Measurements from ENCODE around the gene RANBP10. TPM values are rescaled to one million over a fixed set of nuclear protein-coding genes. Genes with fewer than 3 reads are reported as not detected.

The RANBP10 gene
- total and polyA plus RNA-seq, 10 of the 15 experiments (the other 5 are each of a cell fraction or from before 2014, with no cell fraction given): 1.2 to 20.4 (median 10.8) TPM

DNA sequence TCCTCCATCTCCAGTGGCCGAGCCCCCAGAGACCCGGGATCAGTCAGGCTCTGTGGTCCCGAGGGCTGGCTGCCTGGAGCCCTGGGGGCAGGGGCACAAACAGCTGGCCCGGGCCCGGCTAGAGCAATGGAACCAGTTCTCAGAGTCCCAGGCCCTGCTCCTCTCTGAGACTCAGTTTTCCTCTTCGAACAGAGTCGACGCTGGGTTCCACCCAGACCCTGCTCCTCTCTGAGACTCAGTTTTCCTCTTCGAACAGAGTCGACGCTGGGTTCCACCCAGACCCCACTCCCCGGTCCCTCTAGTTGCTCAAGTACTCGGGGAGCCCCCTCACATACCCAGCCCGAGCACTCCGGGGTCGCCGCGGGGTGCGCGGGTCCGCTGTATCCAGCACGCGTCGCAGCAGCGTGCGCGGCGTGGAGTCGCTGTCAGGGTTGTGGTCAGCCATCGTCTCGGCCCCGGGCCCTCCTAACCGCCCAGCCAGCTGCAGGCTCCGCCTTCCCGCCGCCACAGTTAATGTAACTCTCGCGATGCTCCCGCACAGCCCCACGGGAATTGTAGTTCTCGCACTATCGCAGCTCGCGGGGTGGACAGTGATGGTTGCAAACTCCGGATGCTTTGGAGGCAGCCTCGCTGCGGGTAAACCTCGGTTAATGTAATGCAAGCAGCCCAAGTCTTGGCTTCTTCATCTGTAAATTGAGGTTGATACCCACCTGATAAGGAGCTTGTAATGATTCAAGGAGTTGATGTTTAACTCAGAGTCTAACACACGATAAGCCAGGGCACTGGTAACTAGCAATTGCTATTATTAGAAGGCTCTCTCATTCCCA is 27.3 kb upstream of the RANBP10 start (continued):
- TF ChIP-seq IRF5 (IDR thresholded peaks at IDR 0.05; ENCODE audit: borderline replicate concordance): peak; percentile 77
- TF ChIP-seq NBN (IDR thresholded peaks at IDR 0.05): peak; percentile 35; the same call in 1 of the 2 replicates
- TF ChIP-seq, protein P1, sequence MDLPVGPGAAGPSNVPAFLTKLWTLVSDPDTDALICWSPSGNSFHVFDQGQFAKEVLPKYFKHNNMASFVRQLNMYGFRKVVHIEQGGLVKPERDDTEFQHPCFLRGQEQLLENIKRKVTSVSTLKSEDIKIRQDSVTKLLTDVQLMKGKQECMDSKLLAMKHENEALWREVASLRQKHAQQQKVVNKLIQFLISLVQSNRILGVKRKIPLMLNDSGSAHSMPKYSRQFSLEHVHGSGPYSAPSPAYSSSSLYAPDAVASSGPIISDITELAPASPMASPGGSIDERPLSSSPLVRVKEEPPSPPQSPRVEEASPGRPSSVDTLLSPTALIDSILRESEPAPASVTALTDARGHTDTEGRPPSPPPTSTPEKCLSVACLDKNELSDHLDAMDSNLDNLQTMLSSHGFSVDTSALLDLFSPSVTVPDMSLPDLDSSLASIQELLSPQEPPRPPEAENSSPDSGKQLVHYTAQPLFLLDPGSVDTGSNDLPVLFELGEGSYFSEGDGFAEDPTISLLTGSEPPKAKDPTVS (IDR thresholded peaks at IDR 0.05; ENCODE audit: low read depth, low read length): no peak
- TF ChIP-seq TCF7 (IDR thresholded peaks at IDR 0.05; ENCODE audit: borderline replicate concordance): no peak
- TF ChIP-seq SPI1 (IDR thresholded peaks at IDR 0.05; ENCODE audit: borderline replicate concordance, insufficient read depth, low read depth, low read length): no peak
- peak; percentile 42; the same call in 1 of the 2 replicates for TF ChIP-seq ZSCAN29 (IDR thresholded peaks at IDR 0.05)
- TF ChIP-seq MEF2B (IDR thresholded peaks at IDR 0.05; ENCODE audit: partially characterized antibody, poor library complexity, severe bottlenecking): no peak
- peak; percentile 70; the same call in 1 of the 2 replicates for TF ChIP-seq BACH1 (IDR thresholded peaks at IDR 0.05; ENCODE audit: borderline replicate concordance)
- TF ChIP-seq FOS (IDR thresholded peaks at IDR 0.05; ENCODE audit: borderline replicate concordance, extremely low read depth, insufficient read length): no peak
- peak; percentile 58; the same call in 1 of the 2 replicates for TF ChIP-seq MYB (IDR thresholded peaks at IDR 0.05; ENCODE audit: borderline replicate concordance, low read depth, low read length)
- no peak for TF ChIP-seq EED (IDR thresholded peaks at IDR 0.05; ENCODE audit: low read depth)
- no peak for TF ChIP-seq NFYA (IDR thresholded peaks at IDR 0.05; ENCODE audit: borderline replicate concordance, low read depth, low read length)
- TF ChIP-seq SMAD1 (IDR thresholded peaks at IDR 0.05; ENCODE audit: low read depth, partially characterized antibody): no peak
- TF ChIP-seq, protein P2, sequence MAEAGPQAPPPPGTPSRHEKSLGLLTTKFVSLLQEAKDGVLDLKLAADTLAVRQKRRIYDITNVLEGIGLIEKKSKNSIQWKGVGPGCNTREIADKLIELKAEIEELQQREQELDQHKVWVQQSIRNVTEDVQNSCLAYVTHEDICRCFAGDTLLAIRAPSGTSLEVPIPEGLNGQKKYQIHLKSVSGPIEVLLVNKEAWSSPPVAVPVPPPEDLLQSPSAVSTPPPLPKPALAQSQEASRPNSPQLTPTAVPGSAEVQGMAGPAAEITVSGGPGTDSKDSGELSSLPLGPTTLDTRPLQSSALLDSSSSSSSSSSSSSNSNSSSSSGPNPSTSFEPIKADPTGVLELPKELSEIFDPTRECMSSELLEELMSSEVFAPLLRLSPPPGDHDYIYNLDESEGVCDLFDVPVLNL (IDR thresholded peaks at IDR 0.05; ENCODE audit: low read depth, low read length): peak; percentile 80
- no peak for TF ChIP-seq RAD51 (IDR thresholded peaks at IDR 0.05)
- TF ChIP-seq MXI1 (IDR thresholded peaks at IDR 0.05; ENCODE audit: low read depth, low read length): peak; percentile 93
- peak; percentile 69 for TF ChIP-seq HDAC6 (IDR thresholded peaks at IDR 0.05; ENCODE audit: unreplicated experiment)
- peak; percentile 97 for TF ChIP-seq POLR2A (IDR thresholded peaks at IDR 0.05; ENCODE audit: low read depth, low read length)
- TF ChIP-seq GATAD2B (conservative IDR thresholded peaks at IDR 0.05; ENCODE audit: low read depth): peak; percentile 81
- TF ChIP-seq SREBF2 (IDR thresholded peaks at IDR 0.05; ENCODE audit: low read length): no peak
- no peak for TF ChIP-seq MEF2A (IDR thresholded peaks at IDR 0.05; ENCODE audit: insufficient read depth, low read depth, low read length)
- TF ChIP-seq NR2C1 (IDR thresholded peaks at IDR 0.05): no peak
- peak; percentile 31; the same call in 1 of the 2 replicates for TF ChIP-seq TBL1XR1 (IDR thresholded peaks at IDR 0.05; ENCODE audit: low read depth, low read length)
- 0 out of 2 replicates have a peak, but pooled peaks have one; percentile 4 for TF ChIP-seq SREBF1 (IDR thresholded peaks at IDR 0.05; ENCODE audit: low read length)
- TF ChIP-seq, protein P3, sequence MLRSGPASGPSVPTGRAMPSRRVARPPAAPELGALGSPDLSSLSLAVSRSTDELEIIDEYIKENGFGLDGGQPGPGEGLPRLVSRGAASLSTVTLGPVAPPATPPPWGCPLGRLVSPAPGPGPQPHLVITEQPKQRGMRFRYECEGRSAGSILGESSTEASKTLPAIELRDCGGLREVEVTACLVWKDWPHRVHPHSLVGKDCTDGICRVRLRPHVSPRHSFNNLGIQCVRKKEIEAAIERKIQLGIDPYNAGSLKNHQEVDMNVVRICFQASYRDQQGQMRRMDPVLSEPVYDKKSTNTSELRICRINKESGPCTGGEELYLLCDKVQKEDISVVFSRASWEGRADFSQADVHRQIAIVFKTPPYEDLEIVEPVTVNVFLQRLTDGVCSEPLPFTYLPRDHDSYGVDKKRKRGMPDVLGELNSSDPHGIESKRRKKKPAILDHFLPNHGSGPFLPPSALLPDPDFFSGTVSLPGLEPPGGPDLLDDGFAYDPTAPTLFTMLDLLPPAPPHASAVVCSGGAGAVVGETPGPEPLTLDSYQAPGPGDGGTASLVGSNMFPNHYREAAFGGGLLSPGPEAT (IDR thresholded peaks at IDR 0.05; ENCODE audit: low read depth): 0 out of 2 replicates have a peak, but pooled peaks have one; percentile 22
- peak; percentile 75 for TF ChIP-seq TCF3 (IDR thresholded peaks at IDR 0.05; ENCODE audit: borderline replicate concordance, insufficient read depth, low read depth, low read length)
